ENCODE results near the gene USP38. TPM values are rescaled to one million over a fixed set of nuclear protein-coding genes. Genes with fewer than 3 reads are reported as not detected.

The USP38 gene
- total and polyA plus RNA-seq, 2 of the 4 experiments (the other 2 are of a cell fraction), result 5.5 to 17.0 TPM

DNA sequence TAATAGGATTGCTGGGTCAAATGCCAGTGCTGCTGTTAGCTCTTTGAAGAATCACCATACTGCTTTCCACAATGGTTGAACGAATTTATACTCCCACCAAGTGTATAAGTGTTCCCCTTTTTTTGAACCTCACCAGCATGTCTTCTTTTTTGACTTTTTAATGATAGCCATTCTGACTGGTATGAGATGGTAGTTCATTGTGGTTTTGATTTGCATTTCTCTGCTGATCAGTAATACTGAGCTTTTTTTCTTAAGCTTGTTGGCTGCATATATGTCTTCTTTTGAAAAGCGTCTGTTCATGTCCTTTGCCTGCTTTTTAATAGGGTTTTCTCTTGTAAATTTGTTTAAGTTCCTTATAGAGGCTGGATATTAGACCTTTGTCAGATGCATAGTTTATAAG is 14.8 kb downstream of the USP38 start:
- no peaks in the 10 kb centered on the region for H3K4me1 ChIP-seq (ENCODE audit: control insufficient read depth, insufficient read depth, low read length)
- BruUV-seq (replicated peaks), result no TSS peak

More for the DNA sequence above, 14.8 kb downstream of the USP38 start:
- H3K79me1 ChIP-seq (ENCODE audit: low read depth in 1 of 2, low read length in 2 of 2), result peaks cover 3 to 10% of the 10 kb centered on the region in 2 experiments; a peak in 3 of 4 replicates
- no peak overlapping the region for H3K9ac ChIP-seq (ENCODE audit: low read depth, low read length)
- H2BK120ac ChIP-seq (ENCODE audit: low read depth, low read length), result no peak overlapping the region
- H3K27me3 ChIP-seq (ENCODE audit: control insufficient read depth, insufficient read depth, low read length), result no peaks in the 10 kb centered on the region
- H2AFZ ChIP-seq (replicated peaks; ENCODE audit: low read length, poor library complexity), result no peak overlapping the region
- H3K4me2 ChIP-seq (ENCODE audit: low read depth, low read length), result no peak overlapping the region
- H4K8ac ChIP-seq (ENCODE audit: low read depth in 2 of 2, low read length in 2 of 2), result no peak overlapping the region
- ATAC-seq (ENCODE audit: low read depth) (no peak), DNase-seq (no peak)
- no peak for TF ChIP-seq CHD1 (IDR thresholded peaks at IDR 0.05; ENCODE audit: low read depth, low read length)
- no peak for TF ChIP-seq RCOR1 (IDR thresholded peaks at IDR 0.05; ENCODE audit: insufficient replicate concordance, low read length)
- TF ChIP-seq, protein P1, sequence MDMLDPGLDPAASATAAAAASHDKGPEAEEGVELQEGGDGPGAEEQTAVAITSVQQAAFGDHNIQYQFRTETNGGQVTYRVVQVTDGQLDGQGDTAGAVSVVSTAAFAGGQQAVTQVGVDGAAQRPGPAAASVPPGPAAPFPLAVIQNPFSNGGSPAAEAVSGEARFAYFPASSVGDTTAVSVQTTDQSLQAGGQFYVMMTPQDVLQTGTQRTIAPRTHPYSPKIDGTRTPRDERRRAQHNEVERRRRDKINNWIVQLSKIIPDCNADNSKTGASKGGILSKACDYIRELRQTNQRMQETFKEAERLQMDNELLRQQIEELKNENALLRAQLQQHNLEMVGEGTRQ (IDR thresholded peaks at IDR 0.05; ENCODE audit: low read depth, low read length), result no peak
- TF ChIP-seq RFX5 (IDR thresholded peaks at IDR 0.05; ENCODE audit: low read depth, low read length), result no peak
- no peak for TF ChIP-seq MAFK (IDR thresholded peaks at IDR 0.05; ENCODE audit: low read depth, low read length)
- TF ChIP-seq SMC3 (IDR thresholded peaks at IDR 0.05; ENCODE audit: low read depth, low read length), result no peak
- TF ChIP-seq CEBPB (IDR thresholded peaks at IDR 0.05; ENCODE audit: low read depth, low read length), result no peak
- H3K9me3 ChIP-seq (ENCODE audit: control insufficient read depth, insufficient read depth, low read length), result no peaks in the 10 kb centered on the region
- no peak overlapping the region for H2AK9ac ChIP-seq (replicated peaks; ENCODE audit: low read depth, low read length, poor library complexity)
- H3K14ac ChIP-seq (replicated peaks; ENCODE audit: low read depth, low read length), result no peak overlapping the region
- 100% methylated on average over 1 of the region's 2 CpGs; no CpG with 5 or more reads in 1 of the 2 experiments for WGBS, 2 experiments (ENCODE audit: extremely low coverage in 2 of 2, insufficient read length in 1 of 2)
- H2AK5ac ChIP-seq (ENCODE audit: low read depth, low read length), result no peak overlapping the region
- H3K36me3 ChIP-seq (ENCODE audit: control insufficient read depth, insufficient read depth, low read length), result peaks cover 23% of the 10 kb centered on the region
- no peaks in the 10 kb centered on the region for H3K9me1 ChIP-seq (ENCODE audit: insufficient read depth, low read length)
- H3K18ac ChIP-seq (ENCODE audit: low read depth, low read length), result no peak overlapping the region
- CTCF ChIA-PET, result interaction anchor here (1.5 kb wide), 1 partner anchor 176 kb away, joined by 3 read pairs; no protein-coding TSS in a partner anchor
- H3K56ac ChIP-seq (ENCODE audit: extremely low read depth, insufficient read depth, low read length), result no peak overlapping the region
- dilution Hi-C loops (cut with HindIII; ENCODE audit: low sequenced_read_pairs, unreplicated experiment), result no loop called here
- H4K5ac ChIP-seq (ENCODE audit: low read depth, low read length), result no peak overlapping the region
- H2BK20ac ChIP-seq (ENCODE audit: low read depth, low read length), result no peak overlapping the region
- H2BK5ac ChIP-seq (ENCODE audit: low read depth, low read length, poor library complexity, severe bottlenecking), result no peak overlapping the region
- in situ Hi-C loops (cut with MboI; ENCODE audit: low sequenced_read_pairs), result no loop called here
- H3K4me3 ChIP-seq (ENCODE audit: insufficient read depth, low read depth, low read length), result no peak overlapping the region
- no peak overlapping the region for H3K4ac ChIP-seq (ENCODE audit: low read depth, low read length)
- H4K91ac ChIP-seq (ENCODE audit: insufficient read depth, low read depth, low read length), result no peak overlapping the region
- no peak overlapping the region for H3K23ac ChIP-seq (ENCODE audit: low read depth, low read length)
- POLR2A ChIA-PET (ENCODE audit: unreplicated experiment), result no interaction called here
- H4K20me1 ChIP-seq (ENCODE audit: insufficient read depth, low read length), result no peaks in the 10 kb centered on the region
- no peak overlapping the region for H2BK15ac ChIP-seq (ENCODE audit: low read depth, low read length)
- intact Hi-C loops (cut with micrococcal nuclease), result no loop called here
- no peak overlapping the region for H3K27ac ChIP-seq (ENCODE audit: insufficient read depth, low read length)

Data from IMR-90 (cell line).